DOHH2 (cell line): ENCODE data around the gene URM1.
A peak's percentile ranks its signal among the peaks of the same experiment; 100 is the strongest.
"Not testable (repeated sequence)": the region's sequence is repeated elsewhere in the genome, so short reads cannot be mapped to it uniquely, and the experiment has no call there.

Experiments
- H3F3A ChIP-seq: fragments of 200-600 bp; sonication (generic), shearing (Covaris generic); 2 replicates; pipeline ENCODE4 v1.6.0; 2016; ENCODE audit warnings: antibody characterized with exemption, mild to moderate bottlenecking; ENCODE audit not compliant: control insufficient read depth, insufficient read depth
- H3K27ac ChIP-seq: fragments of 200-600 bp; sonication (generic); 2 replicates; pipeline ENCODE4 v1.5.1; 2014; ENCODE audit warnings: low read depth, mild to moderate bottlenecking, low read length, moderate library complexity
- H3K27me3 ChIP-seq: fragments of 200-600 bp; sonication (generic); 2 replicates; pipeline ENCODE4 v1.6.1; 2014; ENCODE audit warnings: mild to moderate bottlenecking, low read length, mixed read lengths; ENCODE audit not compliant: control insufficient read depth
- H3K36me3 ChIP-seq: fragments of 200-600 bp; sonication (generic); 2 replicates; pipeline ENCODE4 v1.6.1; 2014; ENCODE audit warnings: mild to moderate bottlenecking, low read length, moderate library complexity, mixed read lengths; ENCODE audit not compliant: control insufficient read depth
- H3K4me1 ChIP-seq: fragments of 200-600 bp; sonication (generic); 2 replicates; pipeline ENCODE4 v1.6.1; 2014; ENCODE audit warnings: mild to moderate bottlenecking, low read length, mixed read lengths; ENCODE audit not compliant: control insufficient read depth
- H3K4me2 ChIP-seq: fragments of 200-600 bp; sonication (generic); 2 replicates; pipeline ENCODE4 v1.6.0; 2014; ENCODE audit warnings: mild to moderate bottlenecking, low read length, moderate library complexity
- H3K4me3 ChIP-seq: fragments of 200-600 bp; sonication (generic); 2 replicates; pipeline ENCODE4 v1.5.1; 2014; ENCODE audit warnings: mild to moderate bottlenecking, low read length, mixed read lengths
- H3K79me2 ChIP-seq: fragments of 200-600 bp; sonication (generic); 2 replicates; pipeline ENCODE4 v1.6.1; 2014; ENCODE audit warnings: mild to moderate bottlenecking, low read length, mixed read lengths; ENCODE audit not compliant: control insufficient read depth
- H3K9me2 ChIP-seq: fragments of 200-600 bp; sonication (generic); replicated peaks from 2 replicates; pipeline ENCODE4 v1.6.1; 2014; ENCODE audit warnings: mild to moderate bottlenecking, low read length, mixed read lengths; ENCODE audit not compliant: control insufficient read depth
- H3K9me3 ChIP-seq: fragments of 200-600 bp; sonication (generic); 2 replicates; pipeline ENCODE4 v1.6.1; 2014; ENCODE audit warnings: antibody characterized with exemption, low read length, mixed read lengths; ENCODE audit not compliant: control insufficient read depth, insufficient read depth
- H4K20me1 ChIP-seq: fragments of 200-600 bp; sonication (generic); 2 replicates; pipeline ENCODE4 v1.6.0; 2014; ENCODE audit warnings: low read depth, mild to moderate bottlenecking, antibody characterized with exemption, low read length, moderate library complexity; ENCODE audit not compliant: control insufficient read depth, insufficient read depth
- CTCF ChIP-seq: fragments of 200-600 bp; sonication (generic); IDR thresholded peaks from one replicate; pipeline ENCODE4 v1.5.1; 2014; ENCODE audit warnings: antibody characterized with exemption, mild to moderate bottlenecking, low read depth, low read length; ENCODE audit not compliant: poor library complexity, severe bottlenecking
- EZH2phosphoT487 ChIP-seq: fragments of 200-600 bp; sonication (generic); IDR thresholded peaks from 2 replicates; pipeline ENCODE4 v1.6.1; 2017; ENCODE audit warnings: borderline replicate concordance, mild to moderate bottlenecking, antibody characterized with exemption, low read length, moderate library complexity, mixed read lengths

Gene URM1

GRCh38 chr9:128412120-128412790 is 41.1 kb downstream of the URM1 start:
- Histone ChIP-seq H3K4me3 (no peak overlapping the region), H3K27me3 (peaks cover 16% of the 10 kb centered on the region)
- TF ChIP-seq EZH2phosphoT487, result no peak
- TF ChIP-seq CTCF, result peak; percentile 72

GRCh38 chr9:128413728-128414127 is 42.6 kb downstream of the URM1 start:
- H3K36me3 ChIP-seq, H3K27ac ChIP-seq, H3K4me2 ChIP-seq, H3K9me2 ChIP-seq, H3K9me3 ChIP-seq, H4K20me1 ChIP-seq, H3F3A ChIP-seq, H3K79me2 ChIP-seq, H3K4me3 ChIP-seq: not testable (repeated sequence)
- Histone ChIP-seq H3K4me1 (peaks cover 14% of the 10 kb centered on the region), H3K27me3 (peaks cover 14% of the 10 kb centered on the region)

More at GRCh38 chr9:128412120-128412790, 41.1 kb downstream of the URM1 start:
- Histone ChIP-seq H3K36me3 (no peaks in the 10 kb centered on the region), H3K4me1 (peaks cover 14% of the 10 kb centered on the region), H3K9me2 (no peaks in the 10 kb centered on the region), H3K79me2 (no peaks in the 10 kb centered on the region), H4K20me1 (no peaks in the 10 kb centered on the region), H3K9me3 (no peaks in the 10 kb centered on the region), H3K27ac (no peak overlapping the region), H3K4me2 (no peak overlapping the region), H3F3A (no peaks in the 10 kb centered on the region)

GRCh38 chr9:128414461-128414860 is 43.3 kb downstream of the URM1 start:
- Histone ChIP-seq H3K79me2 (no peaks in the 10 kb centered on the region), H3K27me3 (peaks cover 21% of the 10 kb centered on the region), H3K9me2 (no peaks in the 10 kb centered on the region), H3K4me2 (no peak overlapping the region), H3K36me3 (no peaks in the 10 kb centered on the region), H3K4me1 (peaks cover 17% of the 10 kb centered on the region), H3K27ac (no peak overlapping the region), H4K20me1 (no peaks in the 10 kb centered on the region), H3K4me3 (no peak overlapping the region), H3F3A (no peaks in the 10 kb centered on the region), H3K9me3 (no peaks in the 10 kb centered on the region)
- TF ChIP-seq CTCF, result no peak
- no peak for TF ChIP-seq EZH2phosphoT487

- Histone ChIP-seq H3K4me1 (peaks cover 23% of the 10 kb centered on the region), H3K79me2 (no peaks in the 10 kb centered on the region), H3K4me2 (no peak overlapping the region), H3K27ac (no peak overlapping the region), H3K36me3 (no peaks in the 10 kb centered on the region), H3K9me3 (no peaks in the 10 kb centered on the region), H4K20me1 (no peaks in the 10 kb centered on the region), H3K27me3 (peaks cover 27% of the 10 kb centered on the region), H3F3A (no peaks in the 10 kb centered on the region), H3K4me3 (no peak overlapping the region), H3K9me2 (no peaks in the 10 kb centered on the region)
- TF ChIP-seq CTCF, result no peak
- no peak for TF ChIP-seq EZH2phosphoT487
Observed at GRCh38 chr9:128415281-128415680, 44.1 kb downstream of the URM1 start.
